ENCODE data around the gene FYCO1. TPM values are rescaled to one million over a fixed set of nuclear protein-coding genes. Genes with fewer than 3 reads are reported as not detected.

Gene FYCO1
- total RNA-seq, 4 donors from 2014 or later: 35.8 to 51.2 (median 43.8) TPM

- no peaks in the 10 kb centered on the region for H3K9me3 ChIP-seq
- no peak for DNase-seq
- H3K4me3 ChIP-seq: no peak overlapping the region
- H3K27ac ChIP-seq: peak overlapping the region; percentile 47 to 74 (median 52)
- peaks cover 0 to 17% (median 5%) of the 10 kb centered on the region in 4 donors for H3K4me1 ChIP-seq
- no peaks in the 10 kb centered on the region for H3K36me3 ChIP-seq
- TF ChIP-seq CTCF (IDR thresholded peaks at IDR 0.05) (no peak), POLR2A (IDR thresholded peaks at IDR 0.05) (no peak)
- no peaks in the 10 kb centered on the region for H3K27me3 ChIP-seq
These were observed 84.0 kb downstream of the FYCO1 start for GRCh38 chr3:45911511-45912226.

GRCh38 chr3:45910892-45911291 lies 84.7 kb downstream of the FYCO1 start:
- Histone ChIP-seq H3K4me1 (peaks cover 0 to 17% (median 6%) of the 10 kb centered on the region in 4 donors), H3K9me3 (no peaks in the 10 kb centered on the region), H3K27me3 (no peaks in the 10 kb centered on the region), H3K27ac (peak overlapping the region in 3 of 4 donors; percentile 47 to 74 (median 55)), H3K36me3 (no peaks in the 10 kb centered on the region), H3K4me3 (no peak overlapping the region)
- no peak for DNase-seq
- TF ChIP-seq POLR2A (IDR thresholded peaks at IDR 0.05) (no peak), CTCF (IDR thresholded peaks at IDR 0.05) (no peak)

- H3K36me3 ChIP-seq: no peaks in the 10 kb centered on the region
- peak overlapping the region in 2 of 4 donors; percentile 55 to 74 for H3K27ac ChIP-seq
- TF ChIP-seq CTCF (IDR thresholded peaks at IDR 0.05) (no peak), POLR2A (IDR thresholded peaks at IDR 0.05) (no peak)
- peak in 1 of 3 donors; percentile 56 for DNase-seq
- no peaks in the 10 kb centered on the region for H3K27me3 ChIP-seq
- H3K9me3 ChIP-seq: no peaks in the 10 kb centered on the region
- H3K4me1 ChIP-seq: peaks cover 0 to 17% (median 1%) of the 10 kb centered on the region in 4 donors
- no peak overlapping the region for H3K4me3 ChIP-seq
These were observed 86.1 kb downstream of the FYCO1 start for GRCh38 chr3:45909542-45909941.

- TF ChIP-seq POLR2A (IDR thresholded peaks at IDR 0.05) (no peak), CTCF (IDR thresholded peaks at IDR 0.05) (no peak)
- peak overlapping the region; percentile 24 to 55 (median 50) for H3K27ac ChIP-seq
These were observed 86.9 kb downstream of the FYCO1 start for GRCh38 chr3:45908761-45909160.

GRCh38 chr3:45907769-45908705 lies 87.6 kb downstream of the FYCO1 start:
- H3K27me3 ChIP-seq: no peaks in the 10 kb centered on the region
- no peaks in the 10 kb centered on the region for H3K9me3 ChIP-seq
- TF ChIP-seq CTCF (IDR thresholded peaks at IDR 0.05): no peak
- no peak for TF ChIP-seq POLR2A (IDR thresholded peaks at IDR 0.05)
- no peaks in the 10 kb centered on the region for H3K36me3 ChIP-seq
- DNase-seq: no peak
- H3K4me1 ChIP-seq: peaks cover 0 to 17% (median 1%) of the 10 kb centered on the region in 4 donors
- H3K4me3 ChIP-seq: no peak overlapping the region
- peak overlapping the region; percentile 24 to 55 (median 50) for H3K27ac ChIP-seq

More at GRCh38 chr3:45908761-45909160, 86.9 kb downstream of the FYCO1 start:
- DNase-seq: no peak
- Histone ChIP-seq H3K9me3 (no peaks in the 10 kb centered on the region), H3K4me1 (peaks cover 0 to 17% (median 1%) of the 10 kb centered on the region in 4 donors), H3K36me3 (no peaks in the 10 kb centered on the region), H3K27me3 (no peaks in the 10 kb centered on the region), H3K4me3 (no peak overlapping the region)

Data from Peyer's patch (tissue), 4 donors.